GM12891 (cell line): Measurements from ENCODE around the gene NUDCD3.

Experiments
- PAX5 ChIP-seq: IDR thresholded peaks from 2 replicates; pipeline ENCODE4 v1.6.1; 2011; ENCODE audit warnings: low read length, moderate library complexity, mild to moderate bottlenecking; ENCODE audit not compliant: insufficient read depth, severe bottlenecking
- POLR2A ChIP-seq: IDR thresholded peaks from 2 replicates; pipeline ENCODE4 v1.6.1; 2011; ENCODE audit warnings: low read depth, low read length, control low read depth
- POLR2AphosphoS5 ChIP-seq: IDR thresholded peaks from 2 replicates; pipeline ENCODE4 v1.6.1; 2011; ENCODE audit warnings: low read depth, low read length, control low read depth
- POU2F2 ChIP-seq: IDR thresholded peaks from 2 replicates; pipeline ENCODE4 v1.6.1; 2011; ENCODE audit warnings: low read depth, mild to moderate bottlenecking, control low read depth, low read length, moderate library complexity
- SPI1 ChIP-seq: IDR thresholded peaks from 2 replicates; pipeline ENCODE4 v1.6.1; 2011; ENCODE audit warnings: low read depth, low read length, control low read depth
- TAF1 ChIP-seq: IDR thresholded peaks from 2 replicates; pipeline ENCODE4 v1.6.1; 2011; ENCODE audit warnings: low read depth, low read length, control low read depth

DNA sequence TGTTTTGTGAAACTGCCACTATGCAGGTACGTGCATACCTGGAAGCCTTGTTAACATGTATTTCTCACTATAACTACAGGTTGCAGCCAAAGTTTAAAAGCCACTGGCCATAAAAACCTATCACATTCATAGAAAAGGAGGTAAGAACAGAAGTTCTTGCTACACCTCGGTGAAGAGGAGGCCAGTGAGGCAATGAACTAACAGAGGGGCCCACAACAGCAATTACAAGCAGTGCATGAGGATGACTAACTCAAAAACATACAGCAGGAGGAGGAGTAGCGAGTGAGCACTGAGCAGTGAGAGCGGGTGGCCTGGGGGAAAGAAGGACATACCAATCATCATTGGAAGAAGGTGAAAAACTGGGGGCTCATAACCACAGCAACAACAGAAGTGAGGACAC lies 51.6 kb downstream of the NUDCD3 start:
- TF ChIP-seq POU2F2 (no peak), POLR2A (no peak), TAF1 (no peak), PAX5 (no peak), POLR2AphosphoS5 (no peak), SPI1 (no peak)
